A172 (cell line): ENCODE results near the gene SNX20. TPM values are rescaled to one million over a fixed set of nuclear protein-coding genes. Genes with fewer than 3 reads are reported as not detected.

Experiments used
- DNase-seq: peaks from one replicate; pipeline ENCODE4 v3.0.0-alpha.2; 2015; ENCODE audit warnings: low spot score
- total RNA-seq: library from RNA; depleted of rRNA; stranded (reverse); fragments of >200 nt; shearing (Covaris generic); gene quantifications from 2 replicates; pipeline ENCODE4 v1.2.3, GENCODE V29; 2014

Gene SNX20
- total RNA-seq, 1 experiment from 2014 or later = not detected

- no peak for DNase-seq
Measured at GRCh38 chr16:50635505-50636392, 45.4 kb downstream of the SNX20 start.

GRCh38 chr16:50634947-50635346, 46.2 kb downstream of the SNX20 start:
- no peak for DNase-seq

GRCh38 chr16:50634090-50634489, 47.0 kb downstream of the SNX20 start:
- DNase-seq = no peak

- DNase-seq = no peak
Measured at GRCh38 chr16:50632927-50633800, 47.9 kb downstream of the SNX20 start.

- no peak for DNase-seq
Measured at GRCh38 chr16:50631985-50632576, 49.0 kb downstream of the SNX20 start.

- no peak for DNase-seq
Measured at GRCh38 chr16:50631249-50631984, 49.7 kb downstream of the SNX20 start.

DNA sequence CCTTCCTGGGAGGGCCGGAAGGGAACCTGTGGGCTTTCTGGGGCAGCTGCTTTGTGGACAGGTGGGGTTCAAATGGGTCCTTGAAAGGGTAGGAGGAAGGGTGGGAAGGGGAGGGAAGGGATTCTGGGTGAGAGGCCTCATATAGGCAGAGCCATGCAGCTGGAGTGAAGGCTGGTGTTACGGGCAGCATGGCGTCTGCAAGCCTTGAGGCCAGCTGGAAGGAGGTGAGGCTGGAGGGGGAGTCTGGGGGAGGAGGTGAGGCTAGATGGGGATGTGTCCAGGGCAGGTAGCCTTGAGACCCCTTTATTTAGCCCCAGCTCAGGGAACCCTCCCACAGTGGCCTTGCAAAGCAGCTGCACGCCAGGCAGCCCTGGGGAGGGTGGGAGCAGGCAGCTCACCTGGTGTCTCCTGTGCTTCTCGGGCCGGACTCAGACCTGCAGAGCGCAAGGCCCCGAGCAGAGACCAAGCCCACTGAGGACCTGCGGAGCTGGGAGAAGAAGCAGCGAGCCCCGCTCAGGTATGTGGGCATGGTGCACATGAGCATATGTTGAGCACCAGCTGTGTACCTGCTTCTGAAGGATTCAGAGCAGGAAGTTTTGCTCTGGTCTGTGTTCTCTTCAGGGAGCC, 50.6 kb downstream of the SNX20 start:
- no peak for DNase-seq

- no peak for DNase-seq
Measured at GRCh38 chr16:50629334-50629733, 51.8 kb downstream of the SNX20 start.

- DNase-seq = no peak
Measured at GRCh38 chr16:50628156-50628802, 52.8 kb downstream of the SNX20 start.

DNA sequence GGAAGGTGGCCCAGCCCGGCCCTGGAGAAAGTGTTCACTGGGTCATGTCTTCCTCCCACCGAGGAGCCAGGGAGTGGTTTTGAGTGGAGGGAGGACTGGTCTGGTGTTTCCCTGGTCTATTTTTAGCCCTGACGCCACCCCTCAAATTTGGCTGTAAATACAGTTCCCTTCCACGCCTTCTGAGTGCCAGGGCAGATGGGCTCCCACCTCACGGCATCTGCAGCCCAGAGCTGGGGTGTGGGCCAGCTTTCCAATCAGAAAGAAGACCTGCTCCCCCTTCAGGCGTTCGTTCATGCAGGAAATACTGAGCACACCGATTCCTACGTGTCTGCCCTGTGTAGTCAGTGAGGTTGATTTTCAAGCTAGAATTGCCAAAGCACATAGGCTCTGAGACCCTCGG, 53.7 kb downstream of the SNX20 start:
- no peak for DNase-seq

GRCh38 chr16:50626868-50627267, 54.2 kb downstream of the SNX20 start:
- DNase-seq = no peak

DNA sequence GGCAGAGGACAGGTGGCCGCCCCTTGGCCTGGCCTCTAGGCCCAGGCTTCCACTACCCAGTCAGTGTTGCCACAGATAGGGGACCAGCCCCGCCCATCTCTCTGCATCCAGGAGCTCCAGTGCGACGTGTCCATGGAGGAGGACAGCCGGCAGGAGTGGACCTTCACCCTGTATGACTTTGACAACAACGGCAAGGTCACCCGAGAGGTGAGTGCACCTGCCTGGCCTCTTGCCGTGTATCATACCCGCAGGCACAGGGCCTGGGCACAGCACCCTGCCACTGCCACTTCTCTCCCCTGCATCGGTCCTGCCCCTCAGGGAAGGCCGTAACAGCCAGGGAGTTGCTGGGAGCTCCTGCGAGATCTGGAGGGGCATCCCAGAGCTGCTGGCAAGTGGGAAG, 55.7 kb downstream of the SNX20 start:
- no peak for DNase-seq

DNA sequence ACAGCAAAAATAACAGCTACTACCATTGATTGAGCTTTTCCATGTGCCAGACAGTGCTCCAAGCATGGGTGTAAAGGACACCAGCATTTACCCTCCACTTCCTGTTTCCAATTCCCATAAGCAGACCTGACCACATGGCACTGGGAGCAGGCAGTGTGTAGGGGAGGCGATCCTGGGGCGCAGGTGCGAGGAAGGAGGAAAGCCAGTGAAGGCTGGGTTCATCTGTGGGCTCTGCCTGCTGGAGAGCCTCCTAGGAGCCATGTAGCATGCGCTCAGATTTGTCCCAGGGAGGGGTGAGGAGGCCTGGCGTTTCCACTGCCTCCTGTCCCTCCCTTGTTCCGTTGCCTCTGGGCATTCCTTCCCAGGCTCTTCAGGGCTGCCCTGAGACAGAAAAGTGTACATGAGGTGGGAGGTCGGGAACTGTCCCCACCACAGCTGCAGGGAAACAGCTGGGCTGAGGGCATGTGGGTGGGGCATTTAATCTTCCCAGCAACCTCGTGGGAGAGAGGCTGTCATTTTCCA, 56.6 kb downstream of the SNX20 start:
- DNase-seq = no peak

- no peak for DNase-seq
Measured at GRCh38 chr16:50622643-50623369, 58.3 kb downstream of the SNX20 start.

- no peak for DNase-seq
Measured at GRCh38 chr16:50622029-50622428, 59.1 kb downstream of the SNX20 start.
